Stimulated activated naive CD8-positive, alpha-beta T cell treated with anti-CD3 and anti-CD28 coated beads, Interleukin-15, Interleukin-2, amounts not matched to agents 100 ng/mL and 50 ng/mL, for 24 hours (primary cell): ENCODE results near the gene BMP5.

ENCODE experiments used
- H3K27ac Mint-ChIP-seq: one replicate; pipeline ENCODE4 v1.8.0; 2021; ENCODE audit warnings: mild to moderate bottlenecking, mixed read lengths
- H3K27me3 Mint-ChIP-seq: one replicate; pipeline ENCODE4 v1.8.0; 2021; ENCODE audit warnings: mixed read lengths
- H3K36me3 Mint-ChIP-seq: one replicate; pipeline ENCODE4 v1.8.0; 2021; ENCODE audit warnings: low read depth, mixed read lengths
- H3K4me1 Mint-ChIP-seq: one replicate; pipeline ENCODE4 v1.8.0; 2021; ENCODE audit warnings: low read depth, mixed read lengths
- H3K4me3 Mint-ChIP-seq: one replicate; pipeline ENCODE4 v1.8.0; 2021; ENCODE audit warnings: mild to moderate bottlenecking, mixed read lengths
- H3K9me3 Mint-ChIP-seq: one replicate; pipeline ENCODE4 v1.8.0; 2021; ENCODE audit warnings: mixed read lengths

The BMP5 gene

GRCh38 chr6:55892749-55893357 is 17.5 kb upstream of the BMP5 start:
- H3K36me3 Mint-ChIP-seq: no peaks in the 10 kb centered on the region
- H3K4me3 Mint-ChIP-seq: no peak overlapping the region
- no peaks in the 10 kb centered on the region for H3K27me3 Mint-ChIP-seq
- no peak overlapping the region for H3K27ac Mint-ChIP-seq
- H3K4me1 Mint-ChIP-seq: no peaks in the 10 kb centered on the region
- peaks cover 4% of the 10 kb centered on the region for H3K9me3 Mint-ChIP-seq

DNA sequence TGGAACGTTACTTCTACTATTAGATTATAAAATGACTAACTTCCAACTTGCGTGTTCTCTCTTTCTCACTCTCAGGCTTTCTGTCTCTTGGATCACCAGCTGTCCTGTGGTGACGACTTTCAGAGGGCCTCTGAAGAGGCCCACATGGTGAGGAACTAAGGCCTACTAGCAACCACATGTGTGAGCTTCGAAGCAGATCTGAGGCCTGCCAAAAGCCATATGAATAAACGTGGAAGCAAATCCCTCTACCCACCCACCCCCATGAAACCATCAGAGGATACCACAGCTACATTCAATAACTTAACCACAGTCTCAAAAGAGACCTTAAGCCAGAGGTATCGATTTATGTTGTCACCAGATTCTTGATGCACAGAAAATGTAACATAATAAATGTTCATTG is 13.5 kb upstream of the BMP5 start:
- H3K4me1 Mint-ChIP-seq: no peaks in the 10 kb centered on the region
- no peaks in the 10 kb centered on the region for H3K27me3 Mint-ChIP-seq
- H3K27ac Mint-ChIP-seq: no peak overlapping the region
- H3K4me3 Mint-ChIP-seq: no peak overlapping the region
- no peaks in the 10 kb centered on the region for H3K9me3 Mint-ChIP-seq
- no peaks in the 10 kb centered on the region for H3K36me3 Mint-ChIP-seq

DNA sequence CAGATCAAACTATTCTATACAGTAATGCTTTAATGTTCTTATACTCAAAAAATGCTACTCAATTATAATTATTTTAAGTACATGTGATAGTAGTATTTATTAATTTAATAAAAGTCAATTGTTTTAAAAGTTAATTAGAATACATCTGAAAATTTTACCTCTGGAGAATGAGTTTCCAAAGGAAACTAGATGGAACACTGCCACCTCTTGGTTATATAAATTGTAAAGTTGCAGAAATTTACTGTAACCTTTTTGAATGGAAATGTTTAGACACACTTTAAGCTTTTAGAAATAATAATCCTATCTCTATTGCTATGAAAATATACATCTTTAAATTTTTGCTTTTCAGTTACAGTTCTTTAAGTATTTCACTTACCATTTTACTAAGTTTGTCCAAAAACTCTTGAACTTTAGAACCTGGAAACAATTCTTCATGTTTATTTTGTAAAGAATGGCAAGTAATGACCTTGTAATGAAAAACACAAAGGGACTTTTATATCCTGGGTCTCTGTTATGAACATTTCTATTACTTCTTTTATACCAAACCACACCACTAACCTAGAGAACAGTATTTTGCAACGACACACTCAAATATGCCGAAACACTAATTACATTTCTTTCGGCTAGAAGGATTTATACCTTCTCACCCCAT is 10.9 kb upstream of the BMP5 start:
- no peak overlapping the region for H3K27ac Mint-ChIP-seq
- no peaks in the 10 kb centered on the region for H3K27me3 Mint-ChIP-seq
- no peaks in the 10 kb centered on the region for H3K36me3 Mint-ChIP-seq
- no peak overlapping the region for H3K4me3 Mint-ChIP-seq
- H3K9me3 Mint-ChIP-seq: no peaks in the 10 kb centered on the region
- no peaks in the 10 kb centered on the region for H3K4me1 Mint-ChIP-seq

DNA sequence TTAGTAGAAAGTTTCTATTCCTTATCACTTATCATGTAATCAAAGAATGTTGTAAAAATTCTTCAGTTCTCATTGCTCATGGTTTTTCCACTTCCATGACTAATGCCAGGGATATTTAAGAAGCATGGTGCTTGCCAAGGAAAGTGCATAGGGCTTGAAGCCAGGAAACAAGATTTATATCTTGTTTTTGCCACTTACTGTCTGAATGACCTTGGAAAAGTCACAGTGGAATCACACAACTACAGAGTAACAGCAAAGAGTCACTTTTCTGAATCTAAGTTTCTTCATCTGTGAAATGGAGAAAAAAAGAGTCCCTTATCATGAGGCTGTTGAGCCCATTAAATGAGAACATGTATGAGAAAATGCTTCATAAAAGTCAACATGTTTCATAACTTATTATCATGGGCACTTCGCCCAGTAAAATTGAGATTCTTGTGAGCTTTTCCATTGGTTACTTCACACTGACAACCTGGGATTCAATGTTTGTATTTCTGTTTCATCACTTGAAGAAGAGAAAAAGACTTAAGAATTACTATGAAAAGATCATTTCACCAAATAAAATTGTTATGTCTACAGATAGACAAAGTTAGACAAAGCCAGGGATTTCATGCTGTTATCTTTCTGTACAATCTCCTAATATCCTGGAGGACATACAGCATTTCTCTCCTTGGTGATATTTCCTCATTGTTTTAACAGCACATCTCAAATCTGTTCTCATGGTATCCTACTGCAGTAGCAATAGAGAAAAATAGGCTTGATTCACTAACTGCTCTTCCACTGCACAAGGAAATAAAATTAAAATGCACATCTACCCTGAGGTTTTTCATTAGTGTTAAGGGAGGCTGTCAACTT is 7.6 kb upstream of the BMP5 start:
- Mint-ChIP-seq H3K27me3 (no peaks in the 10 kb centered on the region), H3K27ac (no peak overlapping the region), H3K36me3 (no peaks in the 10 kb centered on the region), H3K4me3 (no peak overlapping the region), H3K4me1 (no peaks in the 10 kb centered on the region), H3K9me3 (no peaks in the 10 kb centered on the region)

DNA sequence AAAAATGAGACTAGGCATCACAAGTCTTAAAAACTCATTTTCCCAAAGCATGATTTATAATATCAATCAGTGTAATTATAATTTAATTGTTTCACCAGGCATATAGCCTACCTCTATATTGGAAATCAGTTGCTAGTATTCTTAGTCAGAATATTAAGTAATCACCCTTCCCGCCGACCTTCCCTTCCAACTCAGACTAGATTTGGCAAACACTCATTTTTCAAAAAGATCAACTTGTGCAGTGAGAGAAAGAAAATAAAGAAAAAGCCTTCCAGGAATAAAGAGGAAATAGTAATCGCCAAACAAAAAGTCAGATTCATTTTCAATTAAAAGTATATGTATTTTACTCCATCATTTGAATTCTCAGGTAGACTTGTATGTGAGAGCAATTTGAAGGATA is 1.9 kb upstream of the BMP5 start:
- H3K27me3 Mint-ChIP-seq: no peaks in the 10 kb centered on the region
- no peaks in the 10 kb centered on the region for H3K9me3 Mint-ChIP-seq
- H3K4me1 Mint-ChIP-seq: no peaks in the 10 kb centered on the region
- H3K4me3 Mint-ChIP-seq: no peak overlapping the region
- no peaks in the 10 kb centered on the region for H3K36me3 Mint-ChIP-seq
- no peak overlapping the region for H3K27ac Mint-ChIP-seq

DNA sequence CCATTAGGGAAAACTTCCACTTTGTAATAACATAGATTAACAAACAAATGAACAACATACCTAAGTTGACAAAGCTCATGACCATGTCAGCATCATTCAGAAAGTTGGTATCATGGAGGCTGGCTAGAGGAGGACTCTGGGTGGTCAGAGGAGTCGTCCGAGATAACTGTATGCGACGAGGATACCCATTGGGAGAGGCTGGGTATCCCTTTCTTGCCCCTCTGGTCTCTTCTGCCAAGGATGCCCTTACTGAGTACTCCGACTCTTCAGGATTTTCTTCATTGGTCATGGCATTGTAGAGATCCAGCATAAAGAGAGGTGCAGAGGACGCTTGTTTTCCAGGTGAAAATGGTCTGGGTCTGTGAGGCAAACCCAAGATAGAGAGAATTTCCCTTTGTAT is 1.1 kb downstream of the BMP5 start:
- H3K4me1 Mint-ChIP-seq: no peaks in the 10 kb centered on the region
- no peak overlapping the region for H3K4me3 Mint-ChIP-seq
- no peak overlapping the region for H3K27ac Mint-ChIP-seq
- no peaks in the 10 kb centered on the region for H3K27me3 Mint-ChIP-seq
- H3K9me3 Mint-ChIP-seq: no peaks in the 10 kb centered on the region
- H3K36me3 Mint-ChIP-seq: no peaks in the 10 kb centered on the region

GRCh38 chr6:55872866-55873265 is 2.5 kb downstream of the BMP5 start:
- no peaks in the 10 kb centered on the region for H3K9me3 Mint-ChIP-seq
- no peaks in the 10 kb centered on the region for H3K27me3 Mint-ChIP-seq
- H3K27ac Mint-ChIP-seq: no peak overlapping the region
- H3K36me3 Mint-ChIP-seq: no peaks in the 10 kb centered on the region
- H3K4me1 Mint-ChIP-seq: no peaks in the 10 kb centered on the region
- H3K4me3 Mint-ChIP-seq: no peak overlapping the region

DNA sequence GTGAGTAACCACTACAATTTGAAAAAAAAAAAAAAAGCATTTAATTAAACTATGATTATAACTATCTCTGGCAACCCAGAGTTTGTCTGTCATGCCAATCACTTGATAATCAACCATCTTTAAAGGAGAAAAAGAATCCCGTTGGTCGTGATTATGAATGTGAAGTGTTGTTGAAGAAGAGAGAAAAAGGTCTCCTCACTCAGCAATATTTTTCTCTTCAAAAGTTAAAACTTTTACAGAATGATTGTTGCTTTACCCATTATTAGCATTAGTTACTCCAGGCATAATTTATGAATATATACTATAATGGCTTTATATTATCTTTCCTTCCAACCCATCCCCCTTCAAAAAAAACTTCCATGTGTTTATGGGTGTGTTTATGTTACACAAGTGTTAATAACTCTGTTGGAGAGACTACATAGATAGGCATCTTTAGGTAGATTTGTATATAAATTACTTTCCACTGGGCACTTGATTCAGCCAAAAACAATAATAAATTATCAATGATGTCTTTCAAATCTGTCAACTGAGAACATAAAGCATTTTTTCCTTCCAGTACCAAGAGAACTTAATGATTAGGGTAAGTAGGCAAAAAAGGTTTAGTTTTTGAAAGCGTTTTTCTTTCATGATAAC is 5.1 kb downstream of the BMP5 start:
- Mint-ChIP-seq H3K4me3 (no peak overlapping the region), H3K4me1 (no peaks in the 10 kb centered on the region), H3K27me3 (no peaks in the 10 kb centered on the region), H3K36me3 (no peaks in the 10 kb centered on the region), H3K9me3 (no peaks in the 10 kb centered on the region), H3K27ac (no peak overlapping the region)

DNA sequence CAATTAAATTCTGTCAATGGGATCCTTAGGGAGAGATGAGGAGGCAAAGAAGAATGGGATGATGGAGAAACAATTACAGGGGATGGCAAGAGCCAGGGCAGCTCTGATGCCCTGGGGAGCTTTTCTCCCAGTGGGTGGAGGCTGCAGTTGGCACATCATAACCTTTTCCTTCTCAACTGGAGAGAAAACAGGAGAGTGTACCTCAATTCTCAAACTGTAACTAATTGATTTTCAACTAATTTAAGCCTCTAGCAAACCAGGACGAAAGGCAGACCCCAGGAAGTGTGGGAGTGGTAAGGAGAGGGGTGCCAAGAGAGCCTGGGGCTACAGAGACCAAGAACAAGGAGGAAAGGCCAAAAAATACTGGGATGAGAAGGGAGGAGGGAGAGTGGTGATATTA is 5.7 kb downstream of the BMP5 start:
- Mint-ChIP-seq H3K4me1 (no peaks in the 10 kb centered on the region), H3K27me3 (no peaks in the 10 kb centered on the region), H3K36me3 (no peaks in the 10 kb centered on the region), H3K9me3 (no peaks in the 10 kb centered on the region), H3K4me3 (no peak overlapping the region), H3K27ac (no peak overlapping the region)

GRCh38 chr6:55868771-55869479 is 6.5 kb downstream of the BMP5 start:
- H3K4me3 Mint-ChIP-seq: no peak overlapping the region
- no peaks in the 10 kb centered on the region for H3K36me3 Mint-ChIP-seq
- H3K9me3 Mint-ChIP-seq: no peaks in the 10 kb centered on the region
- H3K27ac Mint-ChIP-seq: no peak overlapping the region
- H3K27me3 Mint-ChIP-seq: no peaks in the 10 kb centered on the region
- H3K4me1 Mint-ChIP-seq: no peaks in the 10 kb centered on the region

DNA sequence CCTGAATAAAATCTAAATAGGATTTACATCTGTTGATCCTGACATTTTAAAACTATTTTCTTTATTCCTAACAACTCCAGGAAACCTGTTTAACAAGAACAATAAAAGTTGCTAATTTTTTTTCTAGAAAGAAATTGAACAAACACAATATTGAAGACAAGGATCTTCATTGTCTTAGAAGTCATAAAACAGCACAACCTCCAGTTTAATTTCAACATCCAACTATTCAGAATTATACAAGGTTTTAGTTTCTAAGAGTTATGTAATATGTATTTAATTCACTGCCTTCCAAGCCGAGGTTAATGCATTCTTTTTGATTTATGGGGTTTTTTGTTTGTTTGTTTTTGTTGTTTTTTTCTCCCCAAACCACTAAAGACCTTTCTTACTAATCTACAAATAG is 7.2 kb downstream of the BMP5 start:
- Mint-ChIP-seq H3K4me1 (no peaks in the 10 kb centered on the region), H3K27me3 (no peaks in the 10 kb centered on the region), H3K9me3 (no peaks in the 10 kb centered on the region), H3K4me3 (no peak overlapping the region), H3K36me3 (no peaks in the 10 kb centered on the region), H3K27ac (no peak overlapping the region)

DNA sequence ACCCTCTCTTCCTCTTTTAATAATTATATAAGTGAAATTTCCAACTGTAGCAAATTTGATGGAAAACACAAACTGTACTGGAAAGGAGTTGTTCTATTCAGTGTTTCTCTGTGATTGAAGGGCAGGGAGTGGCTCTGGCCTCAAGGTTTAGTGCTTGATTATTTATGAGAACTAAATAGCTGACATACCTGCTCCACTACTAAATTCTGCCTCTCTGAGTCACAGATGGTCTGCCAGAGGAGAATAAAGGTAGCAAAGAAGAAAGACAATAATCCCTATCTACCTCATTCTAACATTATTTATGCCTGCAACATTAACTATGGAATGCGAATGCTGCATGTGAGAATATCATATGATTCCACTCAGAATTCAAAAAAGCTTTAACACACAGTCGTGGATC is 9.3 kb downstream of the BMP5 start:
- H3K4me1 Mint-ChIP-seq: no peaks in the 10 kb centered on the region
- no peak overlapping the region for H3K27ac Mint-ChIP-seq
- no peaks in the 10 kb centered on the region for H3K36me3 Mint-ChIP-seq
- peaks cover 7% of the 10 kb centered on the region for H3K9me3 Mint-ChIP-seq
- H3K27me3 Mint-ChIP-seq: no peaks in the 10 kb centered on the region
- H3K4me3 Mint-ChIP-seq: no peak overlapping the region

DNA sequence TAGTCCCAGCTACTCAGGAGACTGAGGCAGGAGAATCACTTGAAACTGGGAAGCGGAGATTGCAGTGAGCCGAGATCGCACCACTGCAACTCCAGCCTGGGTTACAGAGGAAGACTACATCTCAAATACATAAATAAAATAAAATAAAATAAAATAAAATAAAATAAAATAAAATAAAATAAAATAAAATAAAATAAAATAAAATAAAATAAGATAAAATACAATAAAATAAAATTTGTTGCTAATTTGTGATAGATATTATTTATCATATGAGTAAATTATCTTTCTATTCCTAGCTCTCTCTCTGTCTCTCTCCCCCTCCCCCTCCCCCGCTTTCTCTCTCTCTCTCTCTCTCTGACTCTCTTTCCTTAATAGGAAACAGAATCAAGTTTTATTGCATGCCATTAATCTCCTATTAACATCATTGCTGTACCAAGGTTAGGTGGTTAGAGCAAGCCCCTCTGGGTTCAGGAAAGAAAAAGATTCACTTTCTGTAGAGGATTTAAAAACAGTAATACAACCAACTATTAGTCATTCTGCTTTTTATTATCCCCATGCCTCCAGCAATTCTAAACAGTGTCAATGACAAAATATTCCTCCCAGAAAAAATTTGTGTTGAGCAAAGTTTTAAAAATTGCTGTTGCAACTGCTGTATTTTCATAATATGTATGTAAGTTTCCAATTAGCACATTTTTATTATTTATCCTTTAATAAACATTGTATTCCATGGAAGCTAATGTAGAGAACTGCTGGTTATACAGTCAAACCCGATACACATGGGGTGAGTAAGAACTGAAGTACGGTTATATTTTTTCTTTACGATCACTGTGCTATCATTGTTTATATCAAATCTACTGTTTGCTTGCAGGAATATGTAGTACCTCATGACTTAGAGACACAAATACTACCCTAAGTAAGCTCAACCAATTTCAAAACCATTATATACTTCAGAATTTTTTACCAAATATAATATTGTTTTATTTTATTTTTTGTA is 22.1 kb downstream of the BMP5 start:
- no peak overlapping the region for H3K27ac Mint-ChIP-seq
- no peaks in the 10 kb centered on the region for H3K27me3 Mint-ChIP-seq
- no peaks in the 10 kb centered on the region for H3K36me3 Mint-ChIP-seq
- no peaks in the 10 kb centered on the region for H3K9me3 Mint-ChIP-seq
- H3K4me1 Mint-ChIP-seq: no peaks in the 10 kb centered on the region
- no peak overlapping the region for H3K4me3 Mint-ChIP-seq

- no peaks in the 10 kb centered on the region for H3K36me3 Mint-ChIP-seq
- H3K27ac Mint-ChIP-seq: no peak overlapping the region
- H3K4me3 Mint-ChIP-seq: no peak overlapping the region
- H3K9me3 Mint-ChIP-seq: peaks cover 10% of the 10 kb centered on the region
- no peaks in the 10 kb centered on the region for H3K27me3 Mint-ChIP-seq
- no peaks in the 10 kb centered on the region for H3K4me1 Mint-ChIP-seq
Measured at GRCh38 chr6:55841341-55841740, 34.0 kb downstream of the BMP5 start.
